Stimulated activated CD4-positive, alpha-beta T cell treated with anti-CD3 and anti-CD28 coated beads, Interleukin-1b, Interleukin-23, amount 100 ng/mL, for 1 hour (primary cell): ENCODE measurements around the gene CRIP2.

Experiments used
- DNase-seq, 2 donors: peaks; one replicate each; pipeline ENCODE4 v3.0.0-alpha.2; 2020; ENCODE audit warnings: low read depth in 2 of 2

CRIP2 gene

DNA sequence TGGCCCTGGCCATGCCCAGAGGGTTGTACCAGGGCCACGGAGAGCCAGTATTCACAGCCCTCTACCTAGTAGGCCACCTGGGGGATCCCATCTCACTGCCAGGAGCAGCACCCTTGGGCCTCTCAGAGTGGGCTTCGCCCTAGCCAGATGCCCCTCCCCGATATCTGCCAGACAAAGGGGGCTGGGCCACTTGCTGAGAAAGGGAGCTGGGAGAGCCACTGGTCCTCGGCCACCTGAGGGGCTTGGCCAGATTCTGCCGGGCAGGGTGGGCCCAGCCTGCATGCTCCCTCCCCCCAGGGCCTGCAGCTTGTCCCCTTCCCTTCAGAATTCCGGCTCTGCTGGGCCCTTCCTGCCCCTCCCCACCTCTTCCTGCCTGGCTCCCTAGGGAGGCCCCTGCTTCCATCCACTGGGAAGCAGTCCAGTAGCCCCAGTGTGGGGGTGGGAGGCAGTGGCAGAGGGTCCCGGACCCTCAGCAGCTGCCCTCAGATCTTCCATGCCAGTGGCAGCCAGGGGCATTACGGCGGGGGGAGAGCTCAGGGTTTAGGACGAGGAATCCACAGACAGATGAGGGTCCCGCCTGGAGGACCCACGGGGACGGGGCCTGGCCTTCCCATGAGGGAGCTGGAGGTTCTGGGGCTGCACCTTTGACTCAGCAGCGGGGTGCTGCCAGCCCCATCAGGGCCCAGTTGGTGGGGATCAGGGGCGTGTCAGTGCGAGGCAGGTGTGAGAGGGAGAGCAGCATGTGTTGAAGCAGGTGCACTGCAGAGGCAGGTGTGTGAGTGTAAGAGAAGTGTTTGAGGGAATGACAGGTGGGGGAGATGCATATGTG, 2.4 kb downstream of the CRIP2 start:
- DNase-seq, result no peak

DNA sequence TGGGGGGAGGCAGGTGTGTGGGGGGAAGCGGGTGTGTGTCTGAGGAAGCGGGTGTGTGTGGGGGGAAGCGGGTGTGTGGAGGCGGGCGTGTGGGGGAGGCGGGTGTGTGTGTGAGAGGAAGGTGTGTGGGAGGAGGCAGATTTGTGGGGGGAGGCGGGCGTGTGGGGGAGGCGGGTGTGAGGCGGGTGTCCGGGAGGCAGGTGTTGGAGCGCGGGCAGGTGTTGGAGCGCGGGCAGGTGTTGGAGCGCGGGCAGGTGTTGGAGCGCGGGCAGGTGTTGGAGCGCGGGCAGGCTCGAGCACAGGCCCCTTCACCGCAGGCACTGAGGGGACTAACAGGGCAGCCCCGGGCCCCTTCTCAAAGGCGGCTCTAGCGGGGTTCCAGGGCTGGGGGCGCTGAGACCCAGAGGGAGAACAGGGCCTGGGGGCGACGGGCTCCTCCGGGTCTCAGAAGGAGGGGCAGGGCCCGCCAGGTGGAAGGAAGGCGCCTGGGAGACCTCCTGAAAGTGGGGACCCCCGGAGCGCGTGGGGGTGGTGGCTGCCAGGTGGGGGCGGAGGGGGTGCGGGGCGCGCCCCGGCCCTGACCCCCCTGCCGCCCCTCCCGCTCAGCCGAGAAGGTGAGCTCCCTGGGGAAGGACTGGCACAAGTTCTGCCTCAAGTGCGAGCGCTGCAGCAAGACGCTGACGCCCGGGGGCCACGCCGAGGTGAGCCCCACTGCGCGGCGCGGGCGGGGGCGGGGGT, 3.2 kb downstream of the CRIP2 start:
- no peak for DNase-seq

DNA sequence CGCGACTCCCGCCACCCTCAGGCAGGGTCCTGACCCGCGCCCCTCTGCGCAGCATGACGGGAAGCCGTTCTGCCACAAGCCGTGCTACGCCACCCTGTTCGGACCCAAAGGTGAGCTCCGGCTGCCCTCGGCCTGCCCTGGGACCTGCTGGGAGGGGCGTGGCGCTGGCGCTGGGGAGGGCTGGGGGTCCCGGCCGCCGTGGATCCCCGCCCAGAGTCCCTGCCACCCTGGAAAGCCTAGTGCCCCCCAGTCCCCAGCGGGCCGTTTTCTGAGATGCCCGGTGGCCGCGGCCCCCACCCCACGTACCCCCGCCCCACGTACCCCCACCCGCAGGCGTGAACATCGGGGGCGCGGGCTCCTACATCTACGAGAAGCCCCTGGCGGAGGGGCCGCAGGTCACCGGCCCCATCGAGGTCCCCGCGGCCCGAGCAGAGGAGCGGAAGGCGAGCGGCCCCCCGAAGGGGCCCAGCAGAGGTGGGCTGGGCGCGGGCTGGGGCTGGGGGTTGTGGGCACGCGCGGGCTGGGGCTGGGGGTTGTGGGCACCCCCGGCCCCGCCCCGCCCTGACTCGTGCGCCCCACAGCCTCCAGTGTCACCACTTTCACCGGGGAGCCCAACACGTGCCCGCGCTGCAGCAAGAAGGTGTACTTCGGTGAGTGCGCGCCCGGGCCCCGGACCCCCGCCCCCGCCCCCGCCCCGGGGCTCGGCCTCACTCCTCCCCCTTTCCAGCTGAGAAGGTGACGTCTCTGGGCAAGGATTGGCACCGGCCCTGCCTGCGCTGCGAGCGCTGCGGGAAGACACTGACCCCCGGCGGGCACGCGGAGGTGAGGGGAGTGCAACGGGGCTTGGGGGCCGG, 4.0 kb downstream of the CRIP2 start:
- DNase-seq, result no peak

DNA sequence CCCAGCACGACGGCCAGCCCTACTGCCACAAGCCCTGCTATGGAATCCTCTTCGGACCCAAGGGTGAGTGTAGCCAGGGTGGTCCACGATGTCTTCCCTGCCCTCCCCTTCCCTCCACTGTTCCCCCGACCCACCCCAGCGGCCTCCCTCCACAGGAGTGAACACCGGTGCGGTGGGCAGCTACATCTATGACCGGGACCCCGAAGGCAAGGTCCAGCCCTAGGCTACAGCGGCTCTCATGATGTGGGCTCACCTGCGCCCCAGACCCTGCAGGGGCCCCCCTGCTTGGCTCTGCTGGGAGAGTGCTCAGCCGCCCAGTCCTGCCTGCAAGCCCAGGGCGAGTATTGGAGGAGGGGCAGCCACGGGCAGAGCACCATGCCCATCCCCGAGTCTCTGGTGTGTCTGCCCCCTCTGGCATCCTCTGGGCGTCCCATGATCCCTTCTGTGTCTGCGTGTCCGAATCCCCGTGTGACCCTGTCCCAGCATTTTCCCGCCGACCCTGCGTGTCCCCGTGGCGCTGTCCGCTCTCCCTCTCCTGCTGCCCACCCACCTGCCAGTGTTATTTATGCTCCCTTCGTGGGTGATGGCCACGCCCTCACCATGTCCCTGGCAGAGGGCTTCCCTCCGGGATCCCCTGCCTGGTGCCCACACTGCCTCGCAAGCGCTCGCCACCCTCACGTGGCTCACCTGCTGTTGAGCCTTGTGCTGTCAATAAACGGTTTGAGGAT, 5.0 kb downstream of the CRIP2 start:
- no peak for DNase-seq

DNA sequence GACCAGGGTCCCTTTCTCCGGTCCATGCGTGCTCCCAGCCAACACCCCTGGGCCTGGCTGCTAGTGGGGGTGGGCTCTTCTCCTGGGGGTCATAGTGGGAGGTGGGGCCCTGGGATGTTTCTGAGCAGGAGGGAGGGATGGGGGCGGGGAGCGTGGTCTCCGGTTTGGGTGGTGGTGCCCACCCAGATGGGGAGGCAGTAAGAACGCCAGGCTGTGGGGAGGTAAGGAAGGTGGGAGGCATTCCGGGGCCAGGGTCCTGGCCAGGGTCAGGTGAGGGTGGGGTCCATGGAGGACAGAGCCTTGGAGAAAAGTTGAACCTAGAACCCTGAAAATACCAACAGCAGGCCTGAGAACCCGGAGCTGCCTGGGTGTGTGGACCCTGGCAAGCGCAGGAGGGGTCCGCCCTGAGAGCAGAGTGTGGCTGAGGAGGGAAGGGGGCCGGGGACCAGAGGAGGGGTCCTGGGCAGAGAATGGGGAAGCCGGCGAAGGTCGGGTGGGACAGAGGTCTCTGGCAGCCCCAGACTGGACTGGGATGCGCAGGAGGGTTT, 5.7 kb downstream of the CRIP2 start:
- DNase-seq, result no peak

DNA sequence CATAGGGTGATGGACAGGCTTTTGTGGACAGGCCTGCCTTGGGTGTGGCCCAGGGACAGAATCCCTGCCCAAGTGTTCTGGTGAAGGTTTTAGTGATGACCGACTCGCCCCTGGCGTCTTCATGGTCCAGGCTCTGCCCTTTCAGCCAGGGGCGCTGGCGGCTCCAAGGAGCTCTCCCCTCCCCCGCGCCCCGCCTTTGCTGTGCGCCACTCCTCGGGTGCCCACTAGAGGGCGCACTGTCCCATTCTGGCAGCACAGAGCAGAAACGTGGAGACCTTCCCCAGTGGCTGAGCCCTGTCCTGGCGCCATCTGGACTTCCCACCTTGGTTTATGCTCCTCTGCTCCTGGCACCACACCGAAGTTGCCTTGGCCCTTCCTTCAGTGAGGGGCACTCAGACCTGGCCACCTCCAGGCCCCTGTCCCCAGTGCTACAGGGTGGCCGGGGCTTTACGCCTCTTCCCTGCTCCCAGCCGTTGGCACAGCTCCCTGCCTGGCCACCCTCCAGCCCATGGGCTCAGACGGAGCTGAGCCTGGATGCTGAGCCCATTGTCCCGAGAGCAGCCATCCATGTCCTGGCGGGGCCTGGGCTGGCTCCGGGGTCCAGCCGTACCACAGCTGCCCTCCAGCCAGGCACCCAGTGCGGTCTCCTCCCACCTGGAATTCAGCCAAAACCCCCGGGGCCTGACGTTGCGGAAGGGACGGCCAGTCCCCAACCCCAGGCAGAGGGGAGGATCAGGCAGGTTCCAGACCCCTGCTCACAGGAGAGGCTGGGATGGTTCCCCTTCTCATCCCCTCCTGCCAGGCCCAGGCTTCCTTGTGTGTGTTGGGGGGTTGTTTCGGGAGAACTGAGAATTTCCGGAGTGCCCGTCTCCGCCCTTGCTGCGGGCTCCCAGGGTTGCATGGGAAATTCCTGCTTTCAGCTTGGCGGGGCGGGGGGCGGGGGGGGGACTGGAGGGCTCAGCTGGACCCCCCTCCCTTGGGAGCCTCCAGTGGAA, 6.5 kb downstream of the CRIP2 start:
- peak; percentile 75 to 90 for DNase-seq

DNA sequence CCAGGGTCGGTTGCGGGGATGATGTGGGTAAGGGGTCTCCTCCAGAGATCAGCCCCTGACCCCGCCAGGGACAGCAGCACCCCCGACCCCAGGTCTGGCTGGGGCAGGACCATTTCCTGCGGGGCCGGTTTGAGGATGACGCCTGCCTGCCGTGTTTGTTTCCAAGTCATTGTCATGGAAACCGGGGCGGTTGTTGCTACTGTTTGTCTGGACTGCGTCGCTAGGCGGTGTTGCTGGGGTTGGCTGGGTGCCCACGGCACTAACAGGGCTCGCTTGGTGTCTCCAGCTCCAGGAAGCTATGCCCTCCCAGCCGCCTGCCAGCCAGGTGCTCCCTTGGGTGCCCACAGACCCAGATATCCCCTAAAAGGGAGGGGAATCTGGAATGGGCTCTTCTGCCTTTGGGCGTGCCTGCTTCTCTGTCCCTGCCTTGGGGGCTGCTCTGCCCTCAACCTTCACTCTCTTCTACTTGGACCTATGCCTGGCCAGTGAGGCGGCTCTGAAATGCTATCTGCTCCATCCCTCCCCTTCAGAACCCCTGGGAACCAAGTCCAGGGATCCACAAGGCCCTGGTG, 7.4 kb downstream of the CRIP2 start:
- peak; percentile 56 to 92 for DNase-seq

DNA sequence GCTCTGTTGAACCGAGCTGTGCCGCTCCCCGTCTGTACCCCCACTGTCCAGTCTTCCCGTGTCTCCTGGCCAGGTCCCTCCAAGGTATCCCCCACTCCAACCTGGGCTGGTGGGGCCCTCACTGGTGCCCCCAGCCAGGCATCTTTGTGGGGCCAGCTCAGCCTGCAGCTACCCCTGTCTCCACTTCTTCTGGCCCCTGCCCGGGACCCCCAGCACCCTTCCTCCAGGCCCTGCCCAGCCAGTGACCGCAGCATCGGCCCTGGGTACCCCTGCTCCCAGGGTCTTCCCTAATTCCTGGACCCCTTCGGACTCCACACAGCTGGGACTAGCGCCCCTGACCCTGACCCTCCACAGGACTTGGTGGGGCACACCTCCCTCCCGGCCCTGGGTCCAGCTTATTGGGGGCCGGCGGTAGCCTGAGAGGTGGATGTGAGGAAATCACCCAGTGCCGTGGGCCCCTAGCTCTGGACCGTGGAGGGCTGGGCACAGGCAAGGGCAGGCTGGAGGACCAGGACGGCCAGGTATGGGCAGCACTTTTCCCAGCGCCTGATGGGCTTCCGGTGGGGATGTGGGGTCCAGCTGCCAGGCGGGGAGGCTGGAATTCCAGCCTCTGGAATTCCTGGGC, 8.0 kb downstream of the CRIP2 start:
- no peak for DNase-seq

DNA sequence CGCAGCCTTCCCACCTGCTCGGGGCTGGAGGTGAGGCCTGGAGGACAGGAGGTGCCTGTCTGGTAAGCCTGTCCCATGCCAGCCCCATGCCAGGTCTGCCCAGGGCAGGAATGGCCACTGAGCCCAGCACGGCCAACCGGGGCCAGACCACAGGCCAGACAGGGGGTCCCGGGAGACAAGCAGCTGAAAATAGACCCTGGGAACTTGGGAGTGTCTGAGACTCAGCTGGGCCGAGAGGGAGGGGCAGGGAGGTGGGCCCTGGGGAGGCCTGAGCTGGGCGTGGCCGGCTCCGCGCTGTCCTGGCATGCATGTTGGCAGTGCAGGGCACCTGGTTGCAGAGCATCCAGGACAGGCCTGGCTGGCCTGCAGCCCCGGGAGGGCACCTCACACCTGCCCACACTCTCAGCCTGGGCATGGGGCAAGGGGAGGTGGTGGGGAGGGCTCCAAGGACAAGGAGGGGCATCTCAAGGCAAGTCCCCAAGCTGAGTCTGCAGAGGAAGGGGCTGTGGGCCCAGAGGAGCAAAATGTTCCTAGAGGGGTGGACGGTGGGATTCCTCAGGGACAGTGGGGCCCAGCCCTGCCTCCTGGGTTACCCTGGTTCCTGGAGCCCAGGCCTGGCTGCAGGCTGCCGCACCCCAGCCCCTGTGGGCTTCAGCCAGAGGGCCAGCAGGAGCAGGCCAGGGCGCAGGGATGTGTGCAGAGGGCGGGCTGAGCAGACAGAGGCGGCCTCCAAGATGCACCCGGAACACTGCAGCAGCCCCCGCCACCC, 8.9 kb downstream of the CRIP2 start:
- no peak for DNase-seq

DNA sequence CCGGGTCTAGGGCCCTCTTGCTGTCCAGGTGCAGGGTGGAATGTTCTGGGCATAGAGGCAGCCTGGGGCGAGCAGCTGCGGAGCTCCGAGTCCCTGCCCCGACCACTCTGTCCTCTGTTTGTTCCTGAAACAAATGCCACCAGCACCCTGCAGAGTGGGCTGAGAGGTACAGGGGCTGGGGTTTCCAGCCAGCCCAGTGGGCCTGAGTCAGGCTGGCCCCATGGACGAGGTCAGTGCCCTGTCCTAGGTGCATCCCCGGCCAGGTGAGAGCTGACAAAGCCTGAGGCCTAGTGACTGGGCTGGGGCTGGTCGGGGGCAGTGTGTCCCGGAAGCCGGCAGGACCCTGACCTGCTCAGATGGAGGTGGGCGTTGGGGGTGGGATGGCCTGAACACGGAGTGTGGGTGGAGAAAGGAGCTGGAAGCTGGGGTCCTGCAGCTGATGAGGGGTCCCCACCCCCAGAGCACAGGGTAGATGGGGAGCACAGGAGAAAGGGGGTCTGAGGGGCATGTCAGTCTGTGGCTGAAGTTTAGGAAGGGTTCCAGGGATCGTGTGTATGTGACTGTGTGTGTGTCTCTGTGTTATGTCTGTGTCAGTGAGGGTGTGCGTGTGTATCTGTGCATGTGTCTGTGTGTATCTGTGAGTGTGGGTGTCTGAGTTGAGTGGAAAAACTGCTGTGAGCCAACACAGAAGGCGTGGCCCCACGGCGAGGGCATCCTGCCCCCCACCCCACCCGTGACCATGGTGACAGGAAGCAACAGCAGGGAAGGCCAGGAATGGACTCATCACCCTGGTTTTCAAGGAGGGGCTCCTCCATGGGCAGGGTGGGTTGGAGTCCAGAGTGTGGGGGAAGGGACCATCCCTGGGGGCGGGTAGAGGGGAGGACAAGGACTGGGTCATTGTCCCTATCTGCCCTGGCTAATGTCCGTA, 9.7 kb downstream of the CRIP2 start:
- DNase-seq, result peak in 1 of 2 donors; percentile 59

DNA sequence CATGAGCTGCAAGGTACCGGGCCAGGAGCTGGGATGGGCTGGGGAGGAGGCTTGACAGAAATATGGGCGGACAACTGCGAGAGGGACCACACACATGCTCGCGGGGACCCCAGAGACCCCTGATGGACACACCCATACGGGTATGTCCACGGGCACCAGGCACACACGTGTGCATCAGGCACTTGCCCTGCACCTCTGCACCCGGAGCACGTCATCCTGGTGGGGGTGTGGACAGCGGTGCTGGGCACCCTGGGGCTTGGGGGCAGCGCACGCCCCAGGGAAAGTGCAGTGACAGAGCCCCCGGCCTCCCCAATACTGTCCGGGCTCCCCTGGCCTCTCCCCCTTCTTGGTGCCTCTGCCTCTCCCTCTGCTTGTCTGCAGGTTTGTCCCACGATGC, 10.4 kb downstream of the CRIP2 start:
- no peak for DNase-seq

DNA sequence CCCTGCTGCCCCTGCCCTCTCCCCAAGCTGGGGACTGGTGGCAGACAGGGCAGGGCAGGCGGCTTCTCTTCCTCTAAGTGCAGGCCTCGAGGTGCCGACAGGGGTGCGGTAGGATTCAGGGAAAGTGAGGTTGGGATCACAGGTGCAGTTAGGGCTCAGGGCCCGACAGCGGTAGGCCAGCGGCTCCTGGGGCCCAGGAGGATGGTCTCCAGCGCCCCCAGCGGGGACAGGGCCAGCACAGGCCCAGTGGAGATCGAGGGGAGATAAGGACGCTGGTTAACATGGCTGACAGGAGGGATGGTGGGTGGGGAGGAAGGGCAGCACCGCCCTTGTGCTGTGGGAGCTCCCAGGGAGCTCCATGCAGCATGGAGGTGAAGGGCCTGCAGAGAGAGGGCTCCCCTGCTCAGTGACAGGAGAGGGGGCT, 11.1 kb downstream of the CRIP2 start:
- no peak for DNase-seq

DNA sequence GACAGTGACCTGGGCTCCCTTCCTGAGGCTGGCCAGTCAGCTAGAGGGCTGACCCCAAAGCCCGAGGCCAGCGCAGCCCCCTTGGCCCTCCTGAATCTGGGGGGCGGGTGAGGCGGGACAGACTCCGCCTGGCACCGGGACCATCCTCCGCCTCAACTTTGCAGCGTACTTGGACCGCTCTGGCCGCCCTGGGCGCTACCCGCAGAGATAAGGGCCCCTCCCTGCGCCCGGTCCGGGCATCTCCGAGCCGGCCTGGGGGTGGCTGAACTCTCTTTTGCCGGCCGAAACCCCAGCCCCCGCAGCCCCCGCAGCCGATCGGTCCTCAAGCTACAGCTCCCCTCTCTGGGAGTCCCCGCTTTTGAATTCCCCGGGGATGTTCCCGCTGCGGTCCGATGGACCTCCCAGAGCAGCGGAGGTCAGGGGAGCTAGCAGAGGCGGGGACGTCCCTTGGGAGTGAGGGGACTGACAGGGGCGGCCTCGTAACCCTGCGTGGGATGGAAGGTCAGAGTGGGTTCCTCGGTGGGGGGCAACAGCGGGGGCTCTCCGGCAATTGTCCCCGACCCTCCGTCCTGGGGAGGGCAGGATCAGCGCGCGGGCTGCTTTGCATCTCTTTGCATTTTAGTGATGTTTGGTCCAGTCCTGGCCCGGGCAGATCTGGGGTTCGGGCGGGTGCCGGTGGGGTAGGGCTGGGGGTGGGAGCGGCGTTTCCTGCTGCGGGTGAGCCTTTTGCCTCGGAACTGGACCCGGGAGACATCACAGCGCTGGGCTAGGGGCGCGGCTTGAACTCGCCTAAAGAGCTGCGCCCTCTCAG, 11.7 kb downstream of the CRIP2 start, which contains the start of gene CRIP1:
TSS of gene CRIP1 (plus strand) at position 724 of the 811 bp plus-strand sequence. CDS start 374 bp downstream, outside the sequence.
- DNase-seq, result no peak

DNA sequence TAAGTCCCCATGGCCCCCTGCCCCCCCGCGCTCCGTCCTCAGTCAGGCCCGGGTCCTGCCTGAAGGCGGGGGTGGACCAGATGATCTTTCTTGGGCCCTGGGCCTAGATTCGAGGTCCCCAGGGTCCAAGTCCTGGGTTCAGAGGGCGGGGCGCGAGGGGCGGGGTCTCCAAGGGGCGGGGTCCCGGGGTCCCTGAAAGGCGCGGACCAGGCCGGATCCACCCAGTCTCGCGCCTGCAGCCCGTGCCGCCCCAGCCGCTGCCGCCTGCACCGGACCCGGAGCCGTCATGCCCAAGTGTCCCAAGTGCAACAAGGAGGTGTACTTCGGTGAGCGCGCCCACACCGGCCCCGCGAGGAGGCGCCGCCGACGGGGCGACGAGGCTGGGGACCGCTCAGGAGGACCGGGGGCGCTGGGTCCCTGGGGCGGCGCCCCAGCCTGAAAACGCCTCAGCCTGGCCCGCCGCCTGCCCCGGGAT, 12.4 kb downstream of the CRIP2 start:
- DNase-seq, result no peak

DNA sequence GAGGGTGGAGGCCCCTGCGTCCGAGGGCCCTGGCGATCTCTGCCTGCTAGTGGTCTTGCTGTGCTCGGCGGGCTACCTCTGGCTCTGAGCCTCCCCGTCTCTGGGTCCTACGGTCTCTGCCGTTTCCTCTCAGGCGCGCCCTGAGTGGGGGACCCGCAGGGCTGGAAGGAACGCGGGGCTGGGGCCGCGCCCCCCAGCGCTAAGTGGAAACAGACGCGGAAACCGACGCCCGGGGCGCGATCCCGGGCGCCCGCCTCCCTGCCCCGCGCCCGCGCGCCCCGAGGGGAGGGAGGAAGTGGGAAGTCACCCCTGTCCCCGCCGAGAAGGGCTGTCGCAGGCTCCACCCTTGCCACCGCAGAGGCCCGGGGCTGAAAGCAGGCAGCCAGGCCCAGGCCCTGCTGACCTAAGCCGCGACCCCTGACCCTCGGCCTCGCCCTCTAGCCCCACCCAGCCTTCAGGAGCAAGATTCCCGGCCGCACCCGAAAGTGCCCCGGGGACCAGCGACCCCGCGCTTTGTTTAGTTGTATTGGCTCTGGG, 12.9 kb downstream of the CRIP2 start:
- DNase-seq, result no peak
